Ramos (cell line): ENCODE measurements around the gene AMDHD1.

ENCODE experiments used
- in situ Hi-C: fragments of 300-500 bp; cut with MboI; formaldehyde crosslinking; loops from one replicate; pipeline ENCODE4 v1.14.3; 2022; ENCODE audit warnings: low sequenced_read_pairs; ENCODE audit not compliant: unreplicated experiment

Gene AMDHD1, protein sequence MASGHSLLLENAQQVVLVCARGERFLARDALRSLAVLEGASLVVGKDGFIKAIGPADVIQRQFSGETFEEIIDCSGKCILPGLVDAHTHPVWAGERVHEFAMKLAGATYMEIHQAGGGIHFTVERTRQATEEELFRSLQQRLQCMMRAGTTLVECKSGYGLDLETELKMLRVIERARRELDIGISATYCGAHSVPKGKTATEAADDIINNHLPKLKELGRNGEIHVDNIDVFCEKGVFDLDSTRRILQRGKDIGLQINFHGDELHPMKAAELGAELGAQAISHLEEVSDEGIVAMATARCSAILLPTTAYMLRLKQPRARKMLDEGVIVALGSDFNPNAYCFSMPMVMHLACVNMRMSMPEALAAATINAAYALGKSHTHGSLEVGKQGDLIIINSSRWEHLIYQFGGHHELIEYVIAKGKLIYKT

DNA sequence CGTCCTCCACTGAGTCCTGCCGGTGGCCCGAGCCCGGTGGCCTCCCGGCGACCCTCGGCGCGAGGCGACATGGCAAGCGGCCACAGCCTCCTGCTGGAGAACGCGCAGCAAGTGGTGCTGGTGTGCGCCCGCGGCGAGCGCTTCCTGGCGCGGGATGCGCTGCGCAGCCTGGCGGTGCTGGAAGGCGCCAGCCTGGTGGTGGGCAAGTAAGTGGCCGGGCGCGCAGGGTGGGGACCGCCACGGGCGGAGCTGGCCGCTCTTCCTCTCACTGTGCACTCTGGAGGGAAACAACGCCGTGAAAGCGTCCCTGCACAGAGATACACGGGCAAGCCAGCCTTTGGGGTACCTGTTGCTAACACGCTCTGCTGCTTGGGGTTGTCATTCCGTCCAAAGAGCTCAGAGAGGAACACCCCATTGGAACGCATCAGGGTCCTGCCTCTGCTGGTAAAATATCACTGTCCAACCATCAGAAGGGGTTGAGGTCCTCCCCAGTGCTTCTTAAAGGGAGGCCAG lies at the start of gene AMDHD1:
TSS of gene AMDHD1 (plus strand) at position 2 of the 513 bp plus-strand sequence. CDS start at position 70, 68 bp downstream.
- in situ Hi-C loops = no loop called here

DNA sequence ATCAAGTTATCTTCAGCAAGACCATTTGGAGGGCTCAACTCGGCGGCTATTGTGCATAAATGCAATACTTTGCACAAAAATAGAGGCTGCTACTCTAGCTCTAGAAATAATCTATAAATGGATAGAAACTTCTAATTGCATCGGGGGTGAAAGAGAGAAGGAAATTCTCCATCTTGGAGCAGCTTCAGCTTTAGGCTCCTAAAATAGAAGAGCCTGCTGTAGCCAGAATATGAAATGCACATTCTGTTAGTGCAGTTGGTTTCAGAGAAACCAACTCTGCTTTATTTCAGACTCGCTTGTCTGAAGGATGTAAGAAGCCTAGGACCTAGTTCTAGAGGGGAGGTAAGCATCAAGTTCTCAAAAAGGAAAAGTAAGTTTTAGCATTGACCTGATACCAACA lies 46.3 kb upstream of the AMDHD1 start:
- in situ Hi-C loops = no loop called here

DNA sequence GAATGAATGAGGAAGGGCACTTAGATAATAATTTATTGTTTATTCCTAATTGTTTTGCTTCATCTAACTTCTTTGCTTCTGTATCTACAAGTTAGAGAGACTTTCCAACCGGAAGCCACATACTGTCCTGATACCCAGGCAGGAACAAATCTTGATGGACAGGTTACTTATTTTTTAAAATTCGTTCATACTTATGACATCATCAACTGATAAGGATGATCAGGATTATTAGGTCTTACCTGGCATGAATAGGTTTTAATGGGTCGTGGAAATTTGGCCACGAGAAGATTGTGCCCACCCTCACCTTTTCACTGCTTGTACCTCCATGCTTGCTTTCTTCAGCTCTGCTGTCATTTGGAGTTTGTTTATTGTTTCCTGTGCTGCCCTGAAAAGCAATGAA lies 45.0 kb upstream of the AMDHD1 start:
- in situ Hi-C loops = no loop called here

DNA sequence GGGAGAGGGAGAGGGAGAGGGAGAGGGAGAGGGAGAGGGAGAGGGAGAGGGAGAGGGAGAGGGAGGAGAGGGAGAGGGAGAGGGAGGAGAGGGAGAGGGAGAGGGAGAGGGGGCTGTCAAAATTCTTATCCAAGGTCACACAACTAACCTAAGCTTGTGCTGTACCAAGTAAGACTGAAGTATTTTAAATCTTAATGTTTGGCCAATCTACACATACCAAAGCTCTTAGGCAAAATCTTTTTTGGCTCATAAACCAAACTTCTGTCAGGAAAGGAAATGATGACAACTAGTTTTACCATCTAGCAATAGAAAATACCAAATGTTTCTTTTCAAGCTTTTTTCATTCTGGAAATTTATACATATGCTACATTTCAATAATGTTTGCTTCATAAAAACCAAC lies 34.6 kb upstream of the AMDHD1 start:
- in situ Hi-C loops = no loop called here

DNA sequence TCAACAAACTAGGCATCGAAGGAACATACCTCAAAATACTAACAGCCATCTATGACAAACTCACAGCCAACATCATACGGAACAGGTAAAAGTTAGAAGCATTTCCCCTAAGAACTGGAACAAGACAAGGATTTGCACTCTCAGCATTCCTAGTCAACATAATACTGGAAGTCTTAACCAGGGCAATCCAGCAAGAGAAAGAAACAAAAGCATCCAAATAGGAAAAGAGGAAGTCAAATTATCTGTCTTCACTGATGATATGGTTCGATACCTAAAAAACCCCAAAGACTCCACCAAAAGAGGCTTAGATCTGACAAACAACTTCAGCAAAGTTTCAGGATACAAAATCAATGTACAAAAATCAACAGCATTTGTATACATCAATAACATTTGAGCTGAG lies 33.3 kb upstream of the AMDHD1 start:
- in situ Hi-C loops = no loop called here

DNA sequence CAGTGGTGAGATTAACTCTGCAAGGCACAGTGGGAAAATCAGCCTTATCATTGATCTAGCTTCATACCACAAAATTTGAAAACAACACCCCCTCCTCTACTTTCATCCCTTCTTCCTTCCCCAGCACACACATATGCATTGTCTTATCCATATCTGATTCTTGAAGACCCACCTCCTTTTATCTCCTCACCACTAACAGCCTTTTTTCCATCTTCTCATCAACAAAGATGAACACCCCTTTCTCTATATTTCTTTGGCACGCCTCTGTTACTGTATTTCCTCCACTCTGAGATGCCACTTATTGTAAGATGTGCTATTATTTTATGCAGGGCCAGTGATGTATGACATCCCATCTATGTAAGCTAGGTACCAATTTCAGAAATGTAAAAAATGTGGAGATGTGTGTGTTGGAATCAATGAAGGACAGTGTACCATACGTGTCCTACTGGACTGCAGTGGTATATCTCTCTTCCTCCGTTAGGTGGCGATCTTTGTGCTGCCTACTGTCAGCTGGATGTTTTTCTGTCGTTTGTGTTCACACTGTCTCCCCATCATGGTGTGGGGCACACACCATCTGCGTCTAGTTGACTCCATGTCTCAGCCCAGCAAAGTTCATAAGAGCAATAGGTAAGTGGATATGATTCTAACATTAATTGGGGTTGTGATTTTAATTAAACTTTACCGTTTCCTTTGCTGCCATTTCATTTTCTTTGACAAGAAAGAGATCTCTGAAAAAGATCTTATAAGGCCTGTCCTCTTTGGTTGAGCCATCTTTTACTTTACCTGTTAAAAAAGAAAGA lies 24.7 kb upstream of the AMDHD1 start:
- in situ Hi-C loops = no loop called here

DNA sequence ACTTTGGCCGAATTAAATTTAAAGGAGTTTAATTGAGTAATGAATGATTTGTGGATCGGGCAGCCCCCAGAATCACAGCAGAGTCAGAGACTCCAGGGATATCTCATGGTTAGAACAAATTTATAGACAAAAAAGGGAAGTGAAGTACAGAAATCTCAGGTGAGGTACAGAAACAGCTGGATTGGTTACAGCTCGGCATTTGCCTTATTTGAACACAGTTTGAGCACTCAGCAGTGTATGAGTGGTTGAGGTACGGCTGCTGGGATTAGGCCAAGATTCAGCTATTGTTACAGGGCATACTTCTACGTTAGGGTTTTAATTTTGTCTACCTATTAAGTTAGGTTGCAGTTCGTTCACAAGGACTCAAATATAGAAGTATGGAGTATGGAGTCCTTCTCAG lies 24.0 kb upstream of the AMDHD1 start:
- in situ Hi-C loops = no loop called here

DNA sequence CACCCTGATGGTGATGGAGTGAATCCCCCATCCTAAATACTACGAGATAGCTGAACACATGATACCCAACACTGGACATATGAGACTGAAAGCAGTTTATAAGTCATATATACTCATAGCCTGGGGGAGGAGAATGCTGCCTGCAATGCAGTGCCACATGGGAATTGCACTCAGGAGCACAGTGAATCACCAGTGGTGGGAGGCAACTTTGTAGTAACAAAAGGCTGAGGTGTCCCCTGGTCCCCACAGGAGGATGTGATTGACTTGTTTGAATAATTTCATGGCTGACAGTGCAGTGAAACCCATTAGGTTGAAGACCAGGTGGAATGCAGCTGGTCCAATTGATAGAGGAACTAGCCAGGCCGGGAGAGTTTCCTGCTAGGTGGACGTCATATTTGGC lies 20.9 kb upstream of the AMDHD1 start:
- in situ Hi-C loops = no loop called here

DNA sequence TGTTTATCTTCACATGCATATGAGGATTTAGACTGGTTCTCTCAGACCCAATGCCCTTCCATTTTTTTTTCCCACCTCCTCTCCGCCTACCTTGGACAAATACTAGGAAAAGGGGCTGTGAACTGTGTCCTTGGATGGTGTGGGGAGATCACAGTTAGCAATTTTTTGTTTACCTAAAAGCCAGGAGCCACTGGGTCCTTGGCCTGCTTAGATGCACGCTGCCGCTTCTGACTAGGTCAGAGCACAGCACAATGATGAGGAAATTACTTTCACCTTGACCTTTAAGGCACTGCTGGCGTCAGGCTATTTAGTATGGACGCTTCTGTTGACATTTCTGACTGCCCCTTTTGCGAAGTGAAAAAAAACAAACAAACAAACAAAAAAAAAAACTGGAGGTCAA lies 2.6 kb upstream of the AMDHD1 start:
- in situ Hi-C loops = no loop called here

DNA sequence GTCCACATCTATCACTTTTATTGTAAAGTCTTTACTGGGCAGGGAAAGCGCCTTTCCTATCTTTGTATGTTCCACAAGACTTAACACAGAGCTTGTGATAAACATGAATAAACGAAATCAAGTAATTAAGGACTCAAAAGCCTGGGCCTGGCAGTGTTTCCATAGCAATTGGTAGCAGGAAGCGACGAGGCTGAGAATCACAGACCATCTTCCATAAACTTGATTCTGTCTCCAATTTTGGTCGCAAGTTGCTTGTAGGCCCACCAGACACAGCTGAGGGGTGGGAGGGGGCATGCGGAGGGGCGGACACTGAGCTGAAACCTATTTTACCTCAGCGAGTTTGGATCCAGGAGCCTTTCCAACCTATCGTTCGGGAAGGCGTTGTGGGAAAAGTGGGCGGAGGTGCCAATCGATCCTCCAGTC lies 1.0 kb upstream of the AMDHD1 start:
- in situ Hi-C loops = no loop called here

DNA sequence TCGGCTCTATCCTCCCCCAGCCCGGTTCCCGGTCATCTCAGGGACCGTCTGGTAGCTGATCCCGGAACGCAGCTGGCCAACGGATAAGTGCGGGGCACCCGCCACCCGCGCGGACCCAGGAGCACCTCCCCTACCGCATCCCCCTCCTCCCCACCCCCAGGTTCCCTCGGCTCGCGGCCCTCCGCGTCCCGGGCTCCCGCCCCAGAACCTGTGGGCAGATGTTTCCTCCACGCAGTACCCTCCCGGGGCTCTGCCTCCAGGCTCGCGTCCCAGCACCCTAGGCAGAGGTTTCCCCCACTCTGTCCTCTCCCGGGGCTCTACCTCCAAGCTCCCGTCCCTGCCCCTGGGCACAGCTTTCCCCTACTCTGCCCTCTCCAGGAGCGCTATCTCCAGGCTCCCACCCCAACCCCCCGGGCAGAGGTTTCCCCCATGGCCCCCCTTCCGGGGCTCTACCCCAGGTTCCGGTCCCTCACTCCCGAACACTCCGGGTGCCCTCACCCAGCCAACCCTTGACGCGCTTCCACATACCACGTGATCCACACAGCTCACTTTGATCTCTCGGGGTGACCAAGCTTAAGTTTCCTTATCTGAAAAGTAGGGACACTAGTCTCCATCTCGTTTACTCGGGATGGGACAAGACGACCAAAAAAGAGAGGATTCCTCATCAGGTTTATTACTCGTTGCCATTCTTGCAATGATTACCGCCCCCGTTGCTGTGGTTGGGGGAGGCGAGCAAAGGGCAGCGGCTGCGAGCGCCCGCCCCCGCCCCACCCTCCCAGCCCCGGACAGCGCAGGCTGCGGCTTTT lies 404 bp upstream of the AMDHD1 start, which contains the start of gene CCDC38:
TSS of gene CCDC38 (minus strand) at position 91 of the 806 bp plus-strand sequence. CDS start 6,105 bp downstream, outside the sequence.
- in situ Hi-C loops = no loop called here

DNA sequence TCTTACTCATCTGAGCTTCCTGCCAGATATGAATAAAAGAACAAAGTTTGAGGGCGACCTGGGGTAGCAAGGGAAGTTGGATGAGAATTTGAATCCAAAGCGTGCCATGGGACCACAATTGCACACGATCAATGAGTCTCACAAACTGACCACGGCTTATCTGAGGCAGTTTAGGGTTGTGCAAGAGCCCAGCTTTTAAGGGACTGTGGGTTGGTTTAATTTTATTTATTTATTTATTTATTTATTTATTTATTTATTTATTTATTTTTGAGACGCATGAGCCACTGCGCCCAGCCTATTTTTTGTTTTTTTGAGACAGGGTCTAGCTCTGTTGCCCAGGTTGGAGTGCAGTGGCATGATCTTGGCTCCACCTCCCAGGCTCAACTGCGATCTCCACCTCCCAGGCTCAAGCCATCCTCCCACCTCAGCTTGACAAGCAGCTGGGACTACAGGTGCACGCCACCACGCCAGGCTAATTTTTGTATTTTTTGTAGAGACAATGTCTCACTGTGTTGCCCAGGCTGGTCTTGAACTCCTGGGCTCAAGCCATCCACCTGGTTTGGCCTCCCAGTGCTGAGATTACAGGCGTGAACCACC lies 1.1 kb downstream of the AMDHD1 start:
- in situ Hi-C loops = no loop called here

DNA sequence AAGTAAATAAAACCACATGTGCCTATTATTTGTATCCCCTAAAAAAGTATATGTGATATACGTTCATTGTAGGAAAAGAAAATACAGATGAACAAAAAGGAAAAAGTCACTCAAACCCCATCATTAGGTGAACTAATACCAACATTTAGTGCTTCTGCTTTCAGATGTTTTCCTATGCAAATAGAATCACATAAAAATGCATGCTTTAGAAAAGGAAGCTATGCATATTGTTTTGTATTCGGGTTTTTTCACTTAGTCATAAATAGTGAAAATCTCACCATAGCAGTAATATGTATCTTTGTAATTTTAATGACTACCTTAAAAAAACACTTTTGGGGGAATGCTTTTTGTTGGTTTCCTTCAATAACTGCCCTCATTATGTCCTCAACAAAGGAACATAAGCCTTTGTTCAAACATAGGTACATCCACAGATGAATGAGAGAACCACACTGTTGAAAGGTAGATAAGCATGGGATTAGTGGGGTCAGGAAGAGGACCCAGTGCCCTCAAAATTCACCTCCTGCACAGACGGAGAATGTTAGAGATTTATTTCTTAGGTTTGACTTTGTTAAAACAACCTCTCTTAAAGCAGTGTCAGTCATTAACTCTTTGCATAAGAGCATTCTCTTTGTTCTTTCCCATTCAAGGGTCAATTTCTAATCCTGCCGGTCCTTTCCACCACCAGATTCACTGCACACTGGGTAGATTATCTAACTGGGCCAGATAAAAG lies 6.5 kb downstream of the AMDHD1 start:
- in situ Hi-C loops = no loop called here

DNA sequence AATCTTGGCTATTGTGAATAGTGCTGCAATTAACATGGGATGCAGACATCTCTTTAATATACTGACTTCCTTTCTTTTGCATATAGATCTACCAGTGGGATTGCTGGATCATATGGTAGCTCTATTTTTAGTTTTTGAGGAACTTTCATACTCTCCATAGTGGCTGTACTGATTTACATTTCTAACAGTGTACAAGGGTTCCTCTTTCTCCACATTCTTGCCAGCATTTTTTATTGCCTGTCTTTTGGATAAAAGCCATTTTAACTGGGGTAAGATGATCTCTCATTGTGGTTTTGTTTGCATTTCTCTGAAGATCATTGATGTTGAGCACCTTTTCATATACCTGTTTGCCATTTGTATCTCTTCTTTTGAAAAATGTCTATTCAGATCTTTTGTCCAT lies 8.4 kb downstream of the AMDHD1 start:
- in situ Hi-C loops = no loop called here

DNA sequence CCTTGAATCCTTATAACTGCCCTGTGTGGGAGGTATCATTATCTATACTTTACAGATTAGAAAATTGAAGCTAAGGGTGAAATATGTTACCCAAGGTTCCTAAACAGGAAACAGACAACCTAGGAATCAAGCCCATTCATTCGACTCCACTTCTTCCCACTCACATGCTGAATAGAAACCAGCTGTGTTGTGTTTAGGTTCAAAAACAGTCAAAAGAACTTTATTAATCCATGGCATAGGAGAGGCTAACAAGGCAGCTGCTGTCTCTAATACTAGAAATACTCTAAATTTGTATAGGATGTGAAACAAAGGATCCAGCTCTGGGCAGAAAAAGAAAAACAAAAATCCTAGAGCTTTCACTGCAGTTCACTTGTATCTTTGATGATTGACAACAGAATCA lies 9.9 kb downstream of the AMDHD1 start:
- in situ Hi-C loops = no loop called here

DNA sequence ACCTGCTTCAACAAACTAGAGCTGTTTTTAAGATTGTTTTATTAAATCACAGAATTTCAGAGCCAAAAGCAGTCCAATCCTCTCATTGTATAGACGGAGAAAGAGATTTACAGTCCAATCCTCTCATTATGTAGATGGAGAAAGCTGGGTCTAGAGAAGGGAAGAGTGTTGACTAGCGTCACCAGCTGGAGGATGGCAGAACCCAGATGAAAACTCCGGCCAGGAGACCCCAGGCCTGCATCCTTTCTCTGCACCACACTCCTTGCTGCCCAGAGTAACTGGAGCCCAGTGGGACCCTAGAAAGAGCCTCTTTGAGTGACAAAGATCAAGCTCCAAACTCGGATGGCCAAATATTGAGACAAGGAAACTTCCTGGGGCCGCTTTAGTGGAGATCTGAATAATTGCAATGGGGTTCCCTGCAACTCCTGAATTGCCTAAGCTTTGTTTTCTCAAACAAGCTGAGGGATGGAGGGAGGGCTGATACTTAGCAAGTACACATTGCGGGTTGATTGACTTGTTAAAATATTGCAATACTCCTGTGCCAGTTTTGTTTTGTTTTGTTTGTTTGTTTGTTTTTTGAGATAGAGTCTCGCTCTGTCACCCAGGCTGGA lies 12.5 kb downstream of the AMDHD1 start:
- in situ Hi-C loops = no loop called here

DNA sequence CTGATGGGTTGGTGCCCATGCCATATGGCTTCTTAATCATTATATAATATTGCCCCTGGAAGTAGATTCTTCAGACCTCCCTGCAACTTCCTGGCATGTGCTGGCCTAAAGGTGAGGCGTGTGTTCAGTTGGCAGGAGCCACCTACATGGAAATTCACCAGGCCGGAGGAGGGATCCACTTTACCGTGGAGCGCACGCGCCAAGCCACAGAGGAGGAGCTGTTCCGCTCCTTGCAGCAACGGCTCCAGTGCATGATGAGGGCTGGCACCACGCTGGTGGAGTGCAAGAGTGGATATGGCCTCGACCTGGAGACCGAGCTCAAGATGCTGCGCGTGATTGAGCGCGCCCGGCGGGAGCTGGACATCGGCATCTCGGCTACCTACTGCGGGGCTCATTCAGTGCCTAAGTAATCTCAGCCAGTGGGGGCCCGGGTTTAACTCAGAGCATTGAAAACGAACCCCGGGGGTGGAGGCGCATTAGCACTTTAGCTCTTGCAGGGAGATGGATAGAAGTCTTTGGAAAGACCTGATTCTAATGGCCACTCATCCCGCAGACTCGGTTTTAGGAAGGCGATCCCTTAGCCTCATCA lies 13.5 kb downstream of the AMDHD1 start:
- in situ Hi-C loops = no loop called here

DNA sequence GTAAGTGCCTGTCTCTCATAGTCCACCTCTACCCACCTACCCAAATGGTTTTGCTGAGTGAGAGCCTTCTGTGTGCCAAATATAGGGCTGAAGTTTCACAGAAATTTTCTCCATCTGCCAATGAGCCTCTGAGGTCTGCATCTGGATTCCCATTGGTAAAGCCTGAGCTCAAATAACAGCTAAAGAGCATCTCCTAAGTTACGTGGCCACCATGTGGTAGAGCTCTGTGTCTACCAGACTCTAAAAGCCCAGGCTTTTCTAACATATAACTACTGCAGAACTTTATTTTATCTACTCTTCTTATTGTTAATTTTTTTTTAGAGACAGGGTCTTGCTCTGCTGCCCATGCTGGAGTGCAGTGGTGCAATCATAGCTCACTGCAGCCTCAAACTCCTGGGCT lies 16.0 kb downstream of the AMDHD1 start:
- in situ Hi-C loops = no loop called here

DNA sequence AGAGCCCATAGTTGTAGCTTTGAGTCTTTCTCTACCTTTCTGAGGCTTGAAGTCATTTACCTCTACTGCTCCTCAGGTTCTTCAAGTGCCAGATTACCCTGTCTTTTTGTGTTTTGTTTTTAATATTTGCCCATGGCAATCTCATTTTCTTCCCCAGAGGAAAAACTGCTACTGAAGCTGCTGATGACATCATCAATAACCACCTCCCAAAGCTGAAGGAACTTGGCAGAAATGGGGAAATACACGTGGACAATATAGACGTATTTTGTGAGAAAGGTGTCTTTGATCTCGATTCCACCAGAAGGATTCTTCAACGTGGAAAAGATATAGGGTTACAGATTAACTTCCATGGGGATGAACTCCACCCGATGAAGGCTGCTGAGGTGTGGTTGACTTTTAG lies 17.1 kb downstream of the AMDHD1 start:
- in situ Hi-C loops = no loop called here
